Loucy (cell line): ENCODE measurements around the gene SFMBT2.
A peak's percentile ranks its signal among the peaks of the same experiment; 100 is the strongest.

Experiments
- H2AFZ ChIP-seq: fragments of 200-600 bp; sonication (generic); 2 replicates; pipeline ENCODE4 v1.6.0; 2016; ENCODE audit warnings: antibody characterized with exemption, mild to moderate bottlenecking, low read length, moderate library complexity
- H3F3A ChIP-seq: fragments of 200-600 bp; 2 replicates; pipeline ENCODE4 v1.6.0; 2016; ENCODE audit warnings: antibody characterized with exemption, low read depth, mild to moderate bottlenecking
- H3K27me3 ChIP-seq: fragments of 200-600 bp; sonication (generic); 2 replicates; pipeline ENCODE4 v1.6.1; 2014; ENCODE audit warnings: low read length, mild to moderate bottlenecking; ENCODE audit not compliant: insufficient read depth, poor library complexity, severe bottlenecking
- H3K36me3 ChIP-seq: fragments of 200-600 bp; sonication (generic); 2 replicates; pipeline ENCODE4 v1.6.1; 2016; ENCODE audit warnings: low read length; ENCODE audit not compliant: insufficient read depth
- H3K4me1 ChIP-seq: fragments of 200-600 bp; sonication (generic); 2 replicates; pipeline ENCODE4 v1.5.1; 2014; ENCODE audit warnings: low read length, mild to moderate bottlenecking; ENCODE audit not compliant: insufficient read depth, poor library complexity, severe bottlenecking
- H3K4me2 ChIP-seq: fragments of 200-600 bp; sonication (generic); 2 replicates; pipeline ENCODE4 v1.6.0; 2014; ENCODE audit warnings: antibody characterized with exemption, low read length, low read depth, mild to moderate bottlenecking; ENCODE audit not compliant: poor library complexity, severe bottlenecking
- H3K4me3 ChIP-seq: fragments of 200-600 bp; sonication (generic); 2 replicates; pipeline ENCODE4 v1.5.1; 2014; ENCODE audit warnings: low read length, mild to moderate bottlenecking, mixed read lengths; ENCODE audit not compliant: poor library complexity, severe bottlenecking
- H3K79me2 ChIP-seq: fragments of 200-600 bp; sonication (generic); 2 replicates; pipeline ENCODE4 v1.6.1; 2014; ENCODE audit warnings: low read length; ENCODE audit not compliant: insufficient read depth
- H3K9ac ChIP-seq: fragments of 200-600 bp; sonication (generic); 2 replicates; pipeline ENCODE4 v1.6.0; 2014; ENCODE audit warnings: mild to moderate bottlenecking, low read depth, low read length, moderate library complexity; ENCODE audit not compliant: poor library complexity, severe bottlenecking
- H3K9me2 ChIP-seq: fragments of 200-600 bp; sonication (generic); replicated peaks from 2 replicates; pipeline ENCODE4 v1.6.1; 2016; ENCODE audit warnings: low read depth, low read length, mixed read lengths
- H3K9me3 ChIP-seq: fragments of 200-600 bp; sonication (generic); 2 replicates; pipeline ENCODE4 v1.6.1; 2014; ENCODE audit warnings: mild to moderate bottlenecking, antibody characterized with exemption, low read length, low read depth; ENCODE audit not compliant: insufficient read depth
- H4K20me1 ChIP-seq: fragments of 200-600 bp; sonication (generic); 2 replicates; pipeline ENCODE4 v1.6.0; 2014; ENCODE audit warnings: antibody characterized with exemption, low read length, mild to moderate bottlenecking; ENCODE audit not compliant: insufficient read depth, poor library complexity, severe bottlenecking
- CTCF ChIP-seq: fragments of 200-600 bp; sonication (generic); conservative IDR thresholded peaks from 2 replicates; pipeline ENCODE4 v1.5.1; 2014; ENCODE audit warnings: mild to moderate bottlenecking, antibody characterized with exemption, low read length
- EZH2phosphoT487 ChIP-seq: fragments of 200-600 bp; IDR thresholded peaks from 2 replicates; pipeline ENCODE4 v1.6.1; 2018; ENCODE audit warnings: antibody characterized with exemption, mild to moderate bottlenecking, moderate library complexity, borderline replicate concordance

Gene SFMBT2

GRCh38 chr10:7319632-7320031 is 91.2 kb downstream of the SFMBT2 start:
- no peak overlapping the region for H3K4me3 ChIP-seq
- TF ChIP-seq EZH2phosphoT487, result no peak
- TF ChIP-seq CTCF, result no peak
- H3K9me3 ChIP-seq, result no peaks in the 10 kb centered on the region; the same call in 1 of the 2 replicates
- no peaks in the 10 kb centered on the region for H3K9me2 ChIP-seq
- peaks cover 28% of the 10 kb centered on the region; the same call in 1 of the 2 replicates for H3K36me3 ChIP-seq
- no peak overlapping the region for H3K4me2 ChIP-seq
- peaks cover 5% of the 10 kb centered on the region; the same call in 1 of the 2 replicates for H3F3A ChIP-seq
- peaks cover 4% of the 10 kb centered on the region for H4K20me1 ChIP-seq
- peaks cover 66% of the 10 kb centered on the region for H3K79me2 ChIP-seq
- H3K9ac ChIP-seq, result no peak overlapping the region
- H3K27me3 ChIP-seq, result no peaks in the 10 kb centered on the region
- no peak overlapping the region for H2AFZ ChIP-seq
- peaks cover 16% of the 10 kb centered on the region for H3K4me1 ChIP-seq

- Histone ChIP-seq H3K27me3 (no peaks in the 10 kb centered on the region), H3K4me3 (no peak overlapping the region), H4K20me1 (peaks cover 4% of the 10 kb centered on the region), H3K9me3 (no peaks in the 10 kb centered on the region; the same call in 1 of the 2 replicates), H3K9me2 (no peaks in the 10 kb centered on the region), H3K4me1 (peaks cover 16% of the 10 kb centered on the region), H2AFZ (no peak overlapping the region), H3K36me3 (peaks cover 28% of the 10 kb centered on the region; the same call in 1 of the 2 replicates), H3K9ac (no peak overlapping the region), H3F3A (peaks cover 5% of the 10 kb centered on the region; the same call in 1 of the 2 replicates), H3K4me2 (no peak overlapping the region), H3K79me2 (peaks cover 67% of the 10 kb centered on the region)
- TF ChIP-seq CTCF, result no peak
- TF ChIP-seq EZH2phosphoT487, result no peak
Observed at GRCh38 chr10:7318836-7319235, 92.0 kb downstream of the SFMBT2 start.

- H3K4me2 ChIP-seq, result peak overlapping the region; percentile 38
- no peak overlapping the region for H2AFZ ChIP-seq
- peaks cover 73% of the 10 kb centered on the region for H3K79me2 ChIP-seq
- H3K36me3 ChIP-seq, result peaks cover 28% of the 10 kb centered on the region; the same call in 1 of the 2 replicates
- H3K9me2 ChIP-seq, result no peaks in the 10 kb centered on the region
- TF ChIP-seq EZH2phosphoT487 (no peak), CTCF (no peak)
- H3K4me1 ChIP-seq, result peaks cover 16% of the 10 kb centered on the region
- no peaks in the 10 kb centered on the region; the same call in 1 of the 2 replicates for H3K9me3 ChIP-seq
- H3K9ac ChIP-seq, result no peak overlapping the region
- no peaks in the 10 kb centered on the region for H3K27me3 ChIP-seq
- H3F3A ChIP-seq, result peaks cover 5% of the 10 kb centered on the region; the same call in 1 of the 2 replicates
- peaks cover 8% of the 10 kb centered on the region for H4K20me1 ChIP-seq
- H3K4me3 ChIP-seq, result no peak overlapping the region
Observed at GRCh38 chr10:7317786-7318446, 92.9 kb downstream of the SFMBT2 start.
